HL-60 (cell line): ENCODE data around the gene TUBGCP6.
A peak's percentile ranks its signal among the peaks of the same experiment; 100 is the strongest.

Experiments
- DNase-seq, 2 experiments: peaks; one replicate each; pipeline ENCODE4 v3.0.0-alpha.2; 2010 to 2020; ENCODE audit warnings: low read depth in 1 of 2, low spot score in 1 of 2
- H3K27ac ChIP-seq: fragments of 250-450 bp; sonication (Bioruptor Pico); replicated peaks from 2 replicates; pipeline ENCODE4 v1.5.1; 2020; ENCODE audit warnings: mild to moderate bottlenecking, moderate library complexity
- H3K27me3 ChIP-seq: fragments of 250-450 bp; sonication (Bioruptor Pico); 2 replicates; pipeline ENCODE4 v1.5.1; 2021; ENCODE audit warnings: mild to moderate bottlenecking, moderate library complexity; ENCODE audit not compliant: insufficient read depth, poor library complexity, severe bottlenecking
- H3K4me3 ChIP-seq: replicated peaks from 2 replicates; pipeline ENCODE4 v1.5.1; 2011; ENCODE audit warnings: mild to moderate bottlenecking, control low read depth, low read length; ENCODE audit not compliant: insufficient read depth
- GABPA ChIP-seq: IDR thresholded peaks from 2 replicates; pipeline ENCODE4 v1.6.1; 2012; ENCODE audit warnings: low read depth
- POLR2AphosphoS5 ChIP-seq: IDR thresholded peaks from 2 replicates; pipeline ENCODE4 v1.6.1; 2012; ENCODE audit warnings: low read depth
- SPI1 ChIP-seq: IDR thresholded peaks from 2 replicates; pipeline ENCODE4 v1.6.1; 2012; ENCODE audit warnings: low read depth, mild to moderate bottlenecking, borderline replicate concordance
- TF ChIP-seq, protein P1 (sequence below): IDR thresholded peaks from 2 replicates; pipeline ENCODE4 v1.6.1; 2012; ENCODE audit warnings: low read depth; ENCODE audit not compliant: insufficient replicate concordance
- TF ChIP-seq, protein P2 (sequence below): IDR thresholded peaks from one replicate; pipeline ENCODE4 v1.5.1; 2011; ENCODE audit warnings: low read length, control low read depth, inconsistent platforms; ENCODE audit not compliant: insufficient read depth

TUBGCP6 gene

DNA sequence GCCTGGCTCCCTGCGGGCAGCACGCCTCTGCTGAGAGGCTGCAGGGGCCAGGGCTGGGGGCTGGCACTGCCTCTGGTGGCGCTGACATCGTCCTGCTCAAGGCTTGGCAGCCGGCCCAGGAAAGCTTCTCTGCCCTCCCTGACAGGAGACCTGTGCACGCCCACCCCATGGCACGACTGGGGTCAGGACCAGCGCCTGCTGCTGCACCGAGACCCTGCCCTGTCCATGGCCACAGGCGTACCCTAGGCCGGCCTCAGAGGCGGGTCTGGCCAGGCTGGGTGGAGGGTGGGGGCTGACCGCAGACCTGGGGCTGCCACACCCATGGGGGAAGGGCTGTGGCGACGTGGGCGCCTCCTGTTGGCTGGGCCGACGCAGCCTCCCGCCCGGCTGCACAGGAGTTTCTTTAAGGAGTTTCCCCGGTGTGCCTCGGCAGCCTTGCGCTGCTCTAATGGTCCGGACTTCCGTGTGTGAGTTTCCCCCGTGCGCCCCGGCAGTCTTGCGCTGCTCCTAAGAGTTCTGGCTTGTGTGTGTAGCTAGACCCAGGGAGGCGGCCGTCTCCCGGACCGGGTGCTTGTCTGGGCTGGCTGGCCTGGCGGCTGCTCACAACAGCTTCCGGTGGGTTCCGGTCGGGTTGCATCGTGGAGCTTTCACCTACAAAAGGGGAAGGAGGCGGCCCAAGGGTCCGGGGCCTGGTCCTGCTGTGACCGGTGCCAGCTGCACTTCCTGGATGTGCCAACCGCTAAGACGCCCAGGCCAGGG, 54.5 kb downstream of the TUBGCP6 start:
- H3K27me3 ChIP-seq = no peaks in the 10 kb centered on the region
- peak; percentile 89 to 95 for DNase-seq
- peak overlapping the region; percentile 97 for H3K27ac ChIP-seq
- TF ChIP-seq GABPA (peak; percentile 57; the same call in 1 of the 2 replicates), POLR2AphosphoS5 (no peak; the same call in none of the 2 replicates), SPI1 (0 out of 2 replicates have a peak, but pooled peaks have one; percentile 45)
- TF ChIP-seq, protein P1, sequence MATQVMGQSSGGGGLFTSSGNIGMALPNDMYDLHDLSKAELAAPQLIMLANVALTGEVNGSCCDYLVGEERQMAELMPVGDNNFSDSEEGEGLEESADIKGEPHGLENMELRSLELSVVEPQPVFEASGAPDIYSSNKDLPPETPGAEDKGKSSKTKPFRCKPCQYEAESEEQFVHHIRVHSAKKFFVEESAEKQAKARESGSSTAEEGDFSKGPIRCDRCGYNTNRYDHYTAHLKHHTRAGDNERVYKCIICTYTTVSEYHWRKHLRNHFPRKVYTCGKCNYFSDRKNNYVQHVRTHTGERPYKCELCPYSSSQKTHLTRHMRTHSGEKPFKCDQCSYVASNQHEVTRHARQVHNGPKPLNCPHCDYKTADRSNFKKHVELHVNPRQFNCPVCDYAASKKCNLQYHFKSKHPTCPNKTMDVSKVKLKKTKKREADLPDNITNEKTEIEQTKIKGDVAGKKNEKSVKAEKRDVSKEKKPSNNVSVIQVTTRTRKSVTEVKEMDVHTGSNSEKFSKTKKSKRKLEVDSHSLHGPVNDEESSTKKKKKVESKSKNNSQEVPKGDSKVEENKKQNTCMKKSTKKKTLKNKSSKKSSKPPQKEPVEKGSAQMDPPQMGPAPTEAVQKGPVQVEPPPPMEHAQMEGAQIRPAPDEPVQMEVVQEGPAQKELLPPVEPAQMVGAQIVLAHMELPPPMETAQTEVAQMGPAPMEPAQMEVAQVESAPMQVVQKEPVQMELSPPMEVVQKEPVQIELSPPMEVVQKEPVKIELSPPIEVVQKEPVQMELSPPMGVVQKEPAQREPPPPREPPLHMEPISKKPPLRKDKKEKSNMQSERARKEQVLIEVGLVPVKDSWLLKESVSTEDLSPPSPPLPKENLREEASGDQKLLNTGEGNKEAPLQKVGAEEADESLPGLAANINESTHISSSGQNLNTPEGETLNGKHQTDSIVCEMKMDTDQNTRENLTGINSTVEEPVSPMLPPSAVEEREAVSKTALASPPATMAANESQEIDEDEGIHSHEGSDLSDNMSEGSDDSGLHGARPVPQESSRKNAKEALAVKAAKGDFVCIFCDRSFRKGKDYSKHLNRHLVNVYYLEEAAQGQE = peak; percentile 21
- TF ChIP-seq, protein P2, sequence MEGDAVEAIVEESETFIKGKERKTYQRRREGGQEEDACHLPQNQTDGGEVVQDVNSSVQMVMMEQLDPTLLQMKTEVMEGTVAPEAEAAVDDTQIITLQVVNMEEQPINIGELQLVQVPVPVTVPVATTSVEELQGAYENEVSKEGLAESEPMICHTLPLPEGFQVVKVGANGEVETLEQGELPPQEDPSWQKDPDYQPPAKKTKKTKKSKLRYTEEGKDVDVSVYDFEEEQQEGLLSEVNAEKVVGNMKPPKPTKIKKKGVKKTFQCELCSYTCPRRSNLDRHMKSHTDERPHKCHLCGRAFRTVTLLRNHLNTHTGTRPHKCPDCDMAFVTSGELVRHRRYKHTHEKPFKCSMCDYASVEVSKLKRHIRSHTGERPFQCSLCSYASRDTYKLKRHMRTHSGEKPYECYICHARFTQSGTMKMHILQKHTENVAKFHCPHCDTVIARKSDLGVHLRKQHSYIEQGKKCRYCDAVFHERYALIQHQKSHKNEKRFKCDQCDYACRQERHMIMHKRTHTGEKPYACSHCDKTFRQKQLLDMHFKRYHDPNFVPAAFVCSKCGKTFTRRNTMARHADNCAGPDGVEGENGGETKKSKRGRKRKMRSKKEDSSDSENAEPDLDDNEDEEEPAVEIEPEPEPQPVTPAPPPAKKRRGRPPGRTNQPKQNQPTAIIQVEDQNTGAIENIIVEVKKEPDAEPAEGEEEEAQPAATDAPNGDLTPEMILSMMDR = peak; percentile 14
- peak overlapping the region; percentile 38 for H3K4me3 ChIP-seq

DNA sequence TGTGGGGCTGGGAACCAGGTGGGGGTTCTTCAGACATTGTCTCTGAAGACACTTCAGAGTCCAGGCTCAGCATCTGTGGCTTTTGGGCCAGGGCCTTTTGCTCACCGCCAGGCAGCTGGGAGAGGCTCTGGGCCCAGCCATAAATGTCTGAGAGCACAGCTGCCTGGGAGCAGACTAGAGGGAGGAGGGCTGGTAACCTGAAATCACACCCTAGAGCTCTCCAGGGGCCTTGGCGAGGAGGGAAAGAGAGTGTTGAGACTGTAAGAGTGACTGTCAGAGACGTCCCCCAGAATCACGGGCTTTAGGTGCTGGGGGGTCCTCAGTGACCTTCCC, 55.0 kb downstream of the TUBGCP6 start:
- peak overlapping the region; percentile 97 for H3K27ac ChIP-seq

DNA sequence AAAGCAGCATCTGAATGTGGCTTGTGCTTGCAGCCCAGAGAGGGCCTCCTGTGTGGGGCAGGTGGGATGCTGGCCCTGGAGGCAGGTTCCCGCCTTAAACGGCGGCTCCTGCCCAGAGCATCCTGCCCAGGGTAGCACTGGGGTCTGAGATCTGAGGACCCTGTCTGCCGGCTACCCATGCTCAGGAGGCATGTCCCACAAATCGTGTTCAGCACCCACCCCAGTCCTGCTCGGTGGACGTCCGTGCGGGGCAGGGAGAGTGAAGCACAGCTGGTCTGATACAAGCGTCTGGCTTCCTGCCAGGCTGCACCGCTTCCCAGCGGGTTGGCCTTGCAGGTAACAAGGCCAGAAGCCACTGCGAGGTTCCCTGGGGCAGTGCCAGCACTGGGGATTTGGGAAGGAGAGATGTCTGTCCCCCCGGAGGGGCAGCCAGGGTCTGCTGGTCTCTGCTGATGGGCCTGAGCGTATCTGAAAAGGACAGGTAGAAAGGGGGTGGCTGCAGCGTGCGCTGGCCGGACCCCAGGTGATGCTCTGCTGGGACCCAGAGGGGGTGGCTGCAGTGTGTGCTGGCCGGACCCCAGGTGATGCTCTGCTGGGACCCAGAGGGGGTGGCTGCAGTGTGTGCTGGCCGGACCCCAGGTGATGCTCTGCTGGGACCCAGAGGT, 55.5 kb downstream of the TUBGCP6 start:
- TF ChIP-seq SPI1 = no peak
- Histone ChIP-seq H3K27me3 (no peaks in the 10 kb centered on the region), H3K4me3 (peak overlapping the region; percentile 38), H3K27ac (peak overlapping the region; percentile 97)
- no peak for DNase-seq

More for the DNA sequence above, 55.0 kb downstream of the TUBGCP6 start:
- TF ChIP-seq, protein P1 = no peak
- TF ChIP-seq GABPA = no peak
- no peak for TF ChIP-seq POLR2AphosphoS5
- TF ChIP-seq SPI1 = no peak
- TF ChIP-seq, protein P2 = no peak
- Histone ChIP-seq H3K4me3 (peak overlapping the region; percentile 38), H3K27me3 (no peaks in the 10 kb centered on the region)
- no peak for DNase-seq

DNA sequence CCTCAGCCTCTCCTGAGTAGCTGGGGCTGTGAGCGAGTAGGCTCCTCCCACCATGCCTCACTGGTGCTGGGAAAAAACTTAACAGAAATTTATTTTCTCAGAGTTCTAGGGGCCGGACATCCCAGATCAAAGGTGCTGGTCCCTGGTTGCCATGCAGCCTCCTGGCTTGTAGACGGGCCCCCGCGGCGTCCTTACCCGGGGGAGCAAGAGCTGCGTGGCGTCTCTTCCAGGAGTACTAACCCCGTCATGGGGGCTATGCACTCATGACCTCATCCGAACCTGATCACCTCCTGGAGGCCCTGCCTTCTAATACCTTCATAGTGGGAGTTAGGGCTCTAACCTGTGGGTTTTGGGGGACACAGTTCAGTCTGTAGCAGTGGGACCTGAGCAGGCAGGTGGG, 56.5 kb downstream of the TUBGCP6 start:
- H3K4me3 ChIP-seq = no peak overlapping the region
- no peak for DNase-seq
- no peaks in the 10 kb centered on the region for H3K27me3 ChIP-seq
- H3K27ac ChIP-seq = peak overlapping the region; percentile 97
- TF ChIP-seq SPI1 (no peak), POLR2AphosphoS5 (no peak), GABPA (no peak)
- TF ChIP-seq, protein P1 = no peak
- TF ChIP-seq, protein P2 = no peak
